Measurements from ENCODE around the gene AKAP8L. TPM values are rescaled to one million over a fixed set of nuclear protein-coding genes. Genes with fewer than 3 reads are reported as not detected.

The AKAP8L gene
- total and polyA plus RNA-seq, 10 of the 15 experiments (the other 5 are each of a cell fraction or from before 2014, with no cell fraction given) = 0.66 to 64.3 (median 40.0) TPM

DNA sequence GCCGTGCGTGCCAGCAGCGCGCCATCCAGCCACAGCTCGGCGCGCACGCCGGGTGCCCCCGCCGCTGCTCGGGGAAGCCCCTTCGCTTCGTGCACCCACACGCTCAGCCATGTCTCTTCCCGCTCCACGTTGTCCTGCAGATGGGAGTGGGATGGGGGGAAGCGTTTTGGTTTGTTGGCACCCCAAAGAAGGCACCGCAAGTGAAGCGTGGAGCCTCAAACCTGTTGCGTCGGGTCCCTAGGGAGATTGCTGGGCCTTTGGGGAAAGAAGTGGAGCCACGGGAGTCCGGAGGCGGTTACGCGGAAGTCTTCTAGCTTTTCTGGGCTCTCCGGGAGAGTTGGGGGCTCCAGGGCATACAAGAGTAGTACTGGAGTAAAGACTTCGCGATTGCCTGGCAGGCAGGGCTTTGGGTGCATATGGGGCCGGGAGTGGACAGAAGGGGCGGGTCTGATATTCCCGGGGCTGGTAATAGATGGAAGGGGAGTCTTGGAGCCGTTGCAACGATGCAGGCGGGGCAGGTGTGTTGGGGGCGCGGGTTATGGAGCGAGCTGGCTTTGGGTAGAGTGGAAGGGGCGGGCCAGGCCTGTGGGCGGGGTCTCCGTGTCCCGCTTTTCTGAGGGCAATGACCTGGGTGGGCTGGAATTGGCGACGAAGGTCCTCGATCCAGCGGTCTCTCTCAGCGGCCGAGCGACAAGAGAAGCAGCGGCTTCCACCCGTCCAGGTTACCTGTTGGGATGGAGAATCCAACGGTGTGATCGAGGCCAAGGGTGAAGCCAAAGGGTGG is 39.1 kb upstream of the AKAP8L start:
- DNase-seq (ENCODE audit: low read depth, low spot score) (no peak), FAIRE-seq (no peak), ATAC-seq (no peak)
- no peak overlapping the region for H3K9ac ChIP-seq (ENCODE audit: control insufficient read depth, insufficient read depth, low read length)
- H2AFZ ChIP-seq (ENCODE audit: control insufficient read depth, low read depth, low read length) = no peak overlapping the region
- H3K4me3 ChIP-seq = no peak overlapping the region
- no peak overlapping the region for H3K4me2 ChIP-seq (ENCODE audit: control insufficient read depth, insufficient read depth)
- ChIA-PET CTCF (no interaction called here), POLR2A (no interaction called here), RAD21 (ENCODE audit: unreplicated experiment) (no interaction called here), SMC1A (ENCODE audit: uncharacterized antibody, unreplicated experiment) (no interaction called here)
- peaks cover 24 to 33% of the 10 kb centered on the region in 2 experiments for H3K36me3 ChIP-seq (ENCODE audit: control insufficient read depth in 2 of 2, insufficient read depth in 2 of 2, low read length in 1 of 2)
- peaks cover 3% of the 10 kb centered on the region; the same call in 1 of the 2 replicates for H3K79me2 ChIP-seq (ENCODE audit: control insufficient read depth, insufficient read depth, low read length)
- no peaks in the 10 kb centered on the region; the same call in 2 of the 3 replicates for H3K9me3 ChIP-seq (replicated peaks; ENCODE audit: control insufficient read depth, insufficient read depth, low read length)
- H3K27me3 ChIP-seq (replicated peaks in 1 of 2; ENCODE audit: control insufficient read depth in 2 of 2, insufficient read depth in 2 of 2, low read length in 1 of 2) = no peaks in the 10 kb centered on the region
- H3K4me1 ChIP-seq (ENCODE audit: control insufficient read depth, insufficient read depth, low read length) = peaks cover 5% of the 10 kb centered on the region; the same call in 1 of the 2 replicates
- intact Hi-C loops (cut with micrococcal nuclease; ENCODE audit: unreplicated experiment) (no loop called here), in situ Hi-C loops (cut with MboI) (no loop called here)
- H4K20me1 ChIP-seq (ENCODE audit: control insufficient read depth, insufficient read depth) = no peaks in the 10 kb centered on the region; the same call in 1 of the 2 replicates
- BruUV-seq (replicated peaks) = no TSS peak
- 97% methylated on average over 54 of the region's 54 CpGs for WGBS (ENCODE audit: insufficient coverage, insufficient replicate concordance, low lambda C conversion rate, missing lambda C conversion rate)
- H3K27ac ChIP-seq (ENCODE audit: control insufficient read depth, insufficient read depth) = no peak overlapping the region
- TF ChIP-seq STAT3 (IDR thresholded peaks at IDR 0.05; ENCODE audit: low read depth, low read length) (no peak), JUNB (IDR thresholded peaks at IDR 0.05) (no peak), IRF4 (IDR thresholded peaks at IDR 0.05; ENCODE audit: low read depth, low read length) (no peak), EED (IDR thresholded peaks at IDR 0.05; ENCODE audit: low read depth) (no peak), MYC (IDR thresholded peaks at IDR 0.05; ENCODE audit: insufficient read depth, insufficient read length, insufficient replicate concordance, low read length, severe bottlenecking) (no peak), CHD4 (IDR thresholded peaks at IDR 0.05) (no peak), CEBPB (IDR thresholded peaks at IDR 0.05; ENCODE audit: borderline replicate concordance in 1 of 2, low read depth in 2 of 2, low read length in 2 of 2) (no peak), KLF5 (IDR thresholded peaks at IDR 0.05; ENCODE audit: partially characterized antibody) (no peak), RCOR1 (conservative IDR thresholded peaks at IDR 0.05; ENCODE audit: low read depth, low read length) (no peak), BHLHE40 (IDR thresholded peaks at IDR 0.05; ENCODE audit: borderline replicate concordance in 1 of 2, low read depth in 2 of 2, low read length in 1 of 2) (no peak)
- TF ChIP-seq, protein P1, sequence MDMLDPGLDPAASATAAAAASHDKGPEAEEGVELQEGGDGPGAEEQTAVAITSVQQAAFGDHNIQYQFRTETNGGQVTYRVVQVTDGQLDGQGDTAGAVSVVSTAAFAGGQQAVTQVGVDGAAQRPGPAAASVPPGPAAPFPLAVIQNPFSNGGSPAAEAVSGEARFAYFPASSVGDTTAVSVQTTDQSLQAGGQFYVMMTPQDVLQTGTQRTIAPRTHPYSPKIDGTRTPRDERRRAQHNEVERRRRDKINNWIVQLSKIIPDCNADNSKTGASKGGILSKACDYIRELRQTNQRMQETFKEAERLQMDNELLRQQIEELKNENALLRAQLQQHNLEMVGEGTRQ (IDR thresholded peaks at IDR 0.05; ENCODE audit: borderline replicate concordance, low read depth, low read length) = no peak
- TF ChIP-seq, protein P2, sequence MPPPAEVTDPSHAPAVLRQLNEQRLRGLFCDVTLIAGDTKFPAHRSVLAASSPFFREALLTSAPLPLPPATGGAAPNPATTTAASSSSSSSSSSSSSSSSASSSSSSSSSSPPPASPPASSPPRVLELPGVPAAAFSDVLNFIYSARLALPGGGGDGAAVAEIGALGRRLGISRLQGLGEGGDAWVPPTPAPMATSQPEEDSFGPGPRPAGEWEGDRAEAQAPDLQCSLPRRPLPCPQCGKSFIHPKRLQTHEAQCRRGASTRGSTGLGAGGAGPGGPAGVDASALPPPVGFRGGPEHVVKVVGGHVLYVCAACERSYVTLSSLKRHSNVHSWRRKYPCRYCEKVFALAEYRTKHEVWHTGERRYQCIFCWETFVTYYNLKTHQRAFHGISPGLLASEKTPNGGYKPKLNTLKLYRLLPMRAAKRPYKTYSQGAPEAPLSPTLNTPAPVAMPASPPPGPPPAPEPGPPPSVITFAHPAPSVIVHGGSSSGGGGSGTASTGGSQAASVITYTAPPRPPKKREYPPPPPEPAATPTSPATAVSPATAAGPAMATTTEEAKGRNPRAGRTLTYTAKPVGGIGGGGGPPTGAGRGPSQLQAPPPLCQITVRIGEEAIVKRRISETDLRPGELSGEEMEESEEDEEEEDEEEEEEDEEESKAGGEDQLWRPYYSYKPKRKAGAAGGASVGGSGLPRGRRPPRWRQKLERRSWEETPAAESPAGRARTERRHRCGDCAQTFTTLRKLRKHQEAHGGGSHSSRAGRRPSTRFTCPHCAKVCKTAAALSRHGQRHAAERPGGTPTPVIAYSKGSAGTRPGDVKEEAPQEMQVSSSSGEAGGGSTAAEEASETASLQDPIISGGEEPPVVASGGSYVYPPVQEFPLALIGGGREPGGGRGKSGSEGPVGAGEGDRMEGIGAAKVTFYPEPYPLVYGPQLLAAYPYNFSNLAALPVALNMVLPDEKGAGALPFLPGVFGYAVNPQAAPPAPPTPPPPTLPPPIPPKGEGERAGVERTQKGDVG (CRISPR knock-in tag; IDR thresholded peaks at IDR 0.05) = no peak
- TF ChIP-seq, protein P3, sequence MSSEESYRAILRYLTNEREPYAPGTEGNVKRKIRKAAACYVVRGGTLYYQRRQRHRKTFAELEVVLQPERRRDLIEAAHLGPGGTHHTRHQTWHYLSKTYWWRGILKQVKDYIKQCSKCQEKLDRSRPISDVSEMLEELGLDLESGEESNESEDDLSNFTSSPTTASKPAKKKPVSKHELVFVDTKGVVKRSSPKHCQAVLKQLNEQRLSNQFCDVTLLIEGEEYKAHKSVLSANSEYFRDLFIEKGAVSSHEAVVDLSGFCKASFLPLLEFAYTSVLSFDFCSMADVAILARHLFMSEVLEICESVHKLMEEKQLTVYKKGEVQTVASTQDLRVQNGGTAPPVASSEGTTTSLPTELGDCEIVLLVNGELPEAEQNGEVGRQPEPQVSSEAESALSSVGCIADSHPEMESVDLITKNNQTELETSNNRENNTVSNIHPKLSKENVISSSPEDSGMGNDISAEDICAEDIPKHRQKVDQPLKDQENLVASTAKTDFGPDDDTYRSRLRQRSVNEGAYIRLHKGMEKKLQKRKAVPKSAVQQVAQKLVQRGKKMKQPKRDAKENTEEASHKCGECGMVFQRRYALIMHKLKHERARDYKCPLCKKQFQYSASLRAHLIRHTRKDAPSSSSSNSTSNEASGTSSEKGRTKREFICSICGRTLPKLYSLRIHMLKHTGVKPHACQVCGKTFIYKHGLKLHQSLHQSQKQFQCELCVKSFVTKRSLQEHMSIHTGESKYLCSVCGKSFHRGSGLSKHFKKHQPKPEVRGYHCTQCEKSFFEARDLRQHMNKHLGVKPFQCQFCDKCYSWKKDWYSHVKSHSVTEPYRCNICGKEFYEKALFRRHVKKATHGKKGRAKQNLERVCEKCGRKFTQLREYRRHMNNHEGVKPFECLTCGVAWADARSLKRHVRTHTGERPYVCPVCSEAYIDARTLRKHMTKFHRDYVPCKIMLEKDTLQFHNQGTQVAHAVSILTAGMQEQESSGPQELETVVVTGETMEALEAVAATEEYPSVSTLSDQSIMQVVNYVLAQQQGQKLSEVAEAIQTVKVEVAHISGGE (CRISPR knock-in tag; IDR thresholded peaks at IDR 0.05) = no peak
- TF ChIP-seq, protein P4, sequence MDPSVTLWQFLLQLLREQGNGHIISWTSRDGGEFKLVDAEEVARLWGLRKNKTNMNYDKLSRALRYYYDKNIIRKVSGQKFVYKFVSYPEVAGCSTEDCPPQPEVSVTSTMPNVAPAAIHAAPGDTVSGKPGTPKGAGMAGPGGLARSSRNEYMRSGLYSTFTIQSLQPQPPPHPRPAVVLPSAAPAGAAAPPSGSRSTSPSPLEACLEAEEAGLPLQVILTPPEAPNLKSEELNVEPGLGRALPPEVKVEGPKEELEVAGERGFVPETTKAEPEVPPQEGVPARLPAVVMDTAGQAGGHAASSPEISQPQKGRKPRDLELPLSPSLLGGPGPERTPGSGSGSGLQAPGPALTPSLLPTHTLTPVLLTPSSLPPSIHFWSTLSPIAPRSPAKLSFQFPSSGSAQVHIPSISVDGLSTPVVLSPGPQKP (IDR thresholded peaks at IDR 0.05; ENCODE audit: low read depth, low read length) = no peak
